GM19240 (cell line): ENCODE measurements around the gene NUP98.
"Not testable (repeated sequence)": the region's sequence is repeated elsewhere in the genome, so short reads cannot be mapped to it uniquely, and the experiment has no call there.

ENCODE experiments used
- DNase-seq: peaks from one replicate; pipeline ENCODE4 v3.0.0; 2011; ENCODE audit warnings: low spot score; ENCODE audit not compliant: insufficient read length

The NUP98 gene

DNA sequence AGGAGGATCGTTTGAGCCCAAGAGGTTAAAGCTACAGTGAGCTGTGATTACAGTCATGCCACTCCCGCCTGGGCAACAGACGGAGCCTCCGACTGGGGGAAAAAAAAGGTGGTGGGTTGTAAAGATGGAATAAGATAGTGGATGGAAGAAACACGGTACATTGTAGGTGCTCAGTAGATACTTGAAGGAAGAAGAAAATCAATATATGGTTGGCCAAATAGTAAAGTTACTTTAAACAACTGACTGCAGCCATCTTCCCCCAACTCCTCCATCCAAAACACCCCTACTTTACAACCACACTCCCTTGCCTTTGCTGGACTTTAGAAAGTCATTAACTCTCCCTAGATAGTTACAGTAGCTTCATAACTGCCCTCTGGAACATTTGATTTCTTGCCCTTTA lies 2.5 kb upstream of the NUP98 start:
- no peak for DNase-seq

- DNase-seq, result no peak
These were observed 1.8 kb upstream of the NUP98 start for GRCh38 chr11:3799143-3799542.

GRCh38 chr11:3796801-3797328 lies 489 bp downstream of the NUP98 start:
- no peak for DNase-seq

DNA sequence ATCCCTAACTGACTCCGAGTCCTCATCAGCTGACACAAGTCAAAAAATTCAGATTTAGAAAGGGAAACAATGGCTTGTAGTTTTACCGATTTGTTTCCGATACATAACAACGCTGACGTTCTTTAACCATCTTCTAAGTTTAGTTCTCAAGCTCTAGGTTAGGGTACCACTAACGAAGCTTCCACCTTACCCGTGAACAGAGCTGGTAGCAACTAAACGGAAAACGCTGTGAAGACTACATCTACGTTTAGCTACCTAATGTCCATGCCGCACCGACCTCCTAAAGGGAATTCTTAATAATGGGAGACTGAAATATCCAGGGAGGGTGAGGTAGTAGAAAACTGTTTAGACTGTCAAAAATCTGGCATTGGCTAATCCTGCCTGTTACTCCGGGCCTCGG lies 1.0 kb downstream of the NUP98 start:
- DNase-seq, result no peak

DNA sequence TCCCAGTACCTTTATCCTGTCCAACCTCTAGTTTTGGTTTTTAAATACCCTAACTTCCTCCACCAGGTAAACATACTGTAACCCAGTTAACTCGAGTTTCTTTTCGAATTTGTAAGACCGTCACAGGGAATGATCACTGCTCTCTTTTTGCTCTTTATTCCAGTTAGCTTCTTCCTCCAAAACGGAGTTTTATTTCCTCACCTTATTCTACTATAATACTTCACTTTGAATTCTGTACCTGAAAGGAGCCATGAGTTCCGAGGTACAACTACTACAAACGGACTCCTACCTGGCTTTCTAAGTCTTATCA lies 1.4 kb downstream of the NUP98 start:
- no peak for DNase-seq

DNA sequence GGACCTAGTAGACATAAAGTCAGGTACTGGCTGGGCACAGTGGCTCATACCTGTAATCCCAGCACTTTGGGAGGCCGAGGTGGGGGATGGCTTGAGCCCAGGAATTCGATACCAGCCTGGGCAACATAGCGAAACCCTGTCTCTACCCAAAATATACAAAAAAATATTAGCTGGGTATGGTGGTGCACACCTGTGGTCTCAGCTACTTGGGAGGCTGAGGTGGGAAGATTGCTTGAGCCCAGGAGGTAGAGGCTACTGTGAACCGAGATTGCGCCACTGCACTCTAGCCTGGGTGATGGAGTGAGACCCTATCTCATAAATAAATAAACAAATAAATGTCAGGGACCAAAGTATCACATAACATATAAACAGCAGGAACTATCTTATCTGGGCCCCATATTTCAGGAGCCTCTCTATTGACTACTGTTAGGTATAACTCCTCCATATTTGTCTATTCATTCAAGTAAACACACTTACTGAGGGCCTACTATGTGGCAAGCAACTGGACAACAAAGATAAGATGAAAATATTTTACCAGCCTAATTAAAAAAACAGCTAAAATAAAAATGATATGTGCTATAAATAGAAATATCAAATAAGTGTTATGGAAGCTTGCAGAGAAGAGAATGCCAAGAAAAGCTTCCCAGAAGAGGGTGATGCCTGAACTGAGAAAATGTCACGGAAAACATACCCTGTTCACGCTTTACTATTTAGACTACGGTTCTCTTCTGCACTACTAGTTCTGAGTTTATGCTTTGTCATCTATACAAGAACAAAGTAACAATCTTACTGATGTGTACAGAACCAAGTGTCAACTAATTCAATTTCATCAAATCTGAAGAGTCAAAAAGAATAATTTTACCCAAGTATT lies 2.0 kb downstream of the NUP98 start:
- no peak for DNase-seq

DNA sequence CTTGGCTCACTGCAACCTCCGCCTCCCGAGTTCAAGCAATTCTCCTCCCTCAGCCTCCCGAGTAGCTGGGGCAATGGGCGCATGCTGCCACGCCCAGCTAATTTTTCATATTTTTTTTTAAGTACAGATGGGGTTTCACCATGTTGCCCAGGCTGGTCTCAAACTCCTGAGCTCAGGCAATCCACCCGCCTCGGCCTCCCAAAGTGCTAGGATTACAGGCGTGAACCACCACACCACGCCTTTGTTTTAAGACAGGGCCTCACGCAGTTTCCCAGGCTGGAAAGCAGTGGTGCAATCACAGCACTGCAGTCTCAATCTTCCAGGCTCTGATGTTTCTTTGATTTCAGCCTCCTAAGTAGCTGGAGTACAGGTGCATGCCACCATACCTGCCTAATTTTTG lies 3.0 kb downstream of the NUP98 start:
- not testable (repeated sequence) for DNase-seq

DNA sequence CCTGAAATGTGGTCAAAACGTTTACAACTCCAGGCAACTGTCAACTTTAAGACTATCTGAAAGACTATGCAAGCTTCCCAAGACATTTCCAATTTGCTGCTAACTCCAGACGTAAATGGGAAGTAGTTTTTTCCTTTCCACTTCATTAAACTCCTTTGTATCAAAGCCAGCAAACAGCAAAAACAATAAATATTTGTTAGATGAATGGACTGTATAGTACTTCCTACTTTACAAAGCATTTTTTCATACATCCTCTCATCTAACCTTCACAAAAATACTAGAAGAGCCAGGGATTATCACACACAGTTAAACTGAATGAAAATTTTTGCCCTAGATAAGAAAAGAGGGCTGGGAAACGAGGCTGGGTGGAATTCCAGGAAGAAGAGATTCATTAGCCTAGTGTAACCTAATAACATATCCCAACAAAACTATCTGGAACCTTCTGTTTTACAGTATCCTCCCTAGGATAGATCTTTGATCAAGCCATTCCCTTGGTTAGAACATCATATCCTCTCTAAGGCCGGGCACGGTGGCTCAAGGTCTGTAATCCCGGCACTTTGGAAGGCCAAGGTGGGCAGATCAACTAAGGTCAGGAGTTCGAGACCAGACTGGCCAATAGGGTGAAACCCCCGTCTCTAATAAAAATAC lies 10.4 kb downstream of the NUP98 start:
- DNase-seq, result no peak

GRCh38 chr11:3783611-3784010 lies 13.7 kb downstream of the NUP98 start:
- DNase-seq, result no peak

GRCh38 chr11:3782963-3783362 lies 14.4 kb downstream of the NUP98 start:
- no peak for DNase-seq

DNA sequence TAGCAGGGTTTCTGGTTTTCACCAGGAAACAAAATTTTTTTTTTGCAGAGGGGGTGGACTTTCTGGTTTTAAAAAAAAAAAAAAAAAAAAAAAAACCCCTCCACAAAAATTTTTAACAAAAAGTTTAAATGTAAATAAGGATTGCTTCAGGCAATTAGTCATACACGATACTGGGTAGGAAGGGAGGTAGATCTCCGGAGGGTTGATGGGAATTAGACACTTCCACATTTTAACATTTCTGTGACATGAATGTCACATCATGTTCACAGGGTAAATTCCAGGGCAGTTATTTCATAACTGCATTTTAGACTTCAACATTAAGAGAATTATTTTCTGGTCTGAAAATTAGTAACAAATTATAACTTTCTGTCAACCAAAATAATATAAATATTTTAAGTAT lies 15.9 kb downstream of the NUP98 start:
- DNase-seq, result no peak

- no peak for DNase-seq
These were observed 21.5 kb downstream of the NUP98 start for GRCh38 chr11:3775736-3776406.

- DNase-seq, result no peak
These were observed 24.2 kb downstream of the NUP98 start for GRCh38 chr11:3773180-3773579.

DNA sequence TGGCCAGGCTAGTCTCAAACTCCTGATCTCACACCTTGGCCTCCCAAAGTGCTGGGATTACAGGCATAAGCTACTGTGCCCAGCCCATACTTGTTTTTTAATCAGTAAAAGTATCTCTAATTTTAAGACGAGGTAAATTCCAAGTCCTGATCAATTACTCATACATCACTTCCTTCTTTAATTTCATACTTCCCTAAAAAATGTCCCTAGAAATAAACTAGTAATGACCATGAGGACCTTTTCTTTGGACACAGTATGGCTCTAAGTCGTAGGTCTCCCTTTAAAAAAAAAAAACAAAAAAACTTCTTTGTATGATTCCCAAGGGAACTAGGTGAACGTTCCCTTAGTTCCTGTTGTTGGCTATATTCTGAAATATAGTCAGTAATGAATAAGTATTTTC lies 29.8 kb downstream of the NUP98 start:
- DNase-seq, result no peak

DNA sequence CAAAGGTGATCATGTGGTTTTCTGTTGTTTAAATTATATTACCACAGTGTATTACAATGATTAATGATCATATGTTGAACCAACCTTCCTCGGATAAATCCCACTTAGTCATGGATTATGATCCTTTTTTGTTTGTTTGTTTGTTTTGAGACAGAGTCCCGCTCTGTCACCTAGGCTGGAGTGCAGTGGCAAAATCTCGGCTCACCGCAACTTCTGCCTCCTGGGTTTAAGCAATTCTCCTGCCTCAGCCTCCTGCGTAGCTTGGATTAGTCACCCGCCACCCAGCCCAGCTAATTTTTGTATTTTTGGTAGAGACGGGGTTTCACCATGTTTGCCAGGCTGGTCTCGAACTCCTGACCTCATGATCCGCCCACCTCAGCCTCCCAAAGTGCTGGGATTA lies 30.5 kb downstream of the NUP98 start:
- DNase-seq, result not testable (repeated sequence)

GRCh38 chr11:3764266-3764665 lies 33.1 kb downstream of the NUP98 start:
- DNase-seq, result no peak

DNA sequence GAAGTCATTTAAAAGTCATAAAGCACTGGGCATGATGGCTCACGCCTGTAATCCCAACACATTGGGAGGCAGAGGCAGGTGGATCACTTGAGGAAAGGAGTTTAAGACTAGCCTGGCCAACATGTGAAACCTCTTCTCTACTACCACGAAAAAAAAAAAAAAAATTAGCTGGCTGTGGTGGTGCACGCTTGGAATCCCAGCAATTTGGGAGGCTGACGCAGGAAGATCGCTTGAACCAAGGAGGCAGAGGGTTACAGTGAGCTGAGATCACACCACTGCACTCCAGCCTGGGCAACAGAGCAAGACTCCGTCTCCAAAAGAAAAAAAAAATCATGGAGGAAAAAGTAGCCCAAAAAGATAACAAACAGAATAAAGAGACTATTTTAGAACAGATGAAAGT lies 42.2 kb downstream of the NUP98 start:
- no peak for DNase-seq

DNA sequence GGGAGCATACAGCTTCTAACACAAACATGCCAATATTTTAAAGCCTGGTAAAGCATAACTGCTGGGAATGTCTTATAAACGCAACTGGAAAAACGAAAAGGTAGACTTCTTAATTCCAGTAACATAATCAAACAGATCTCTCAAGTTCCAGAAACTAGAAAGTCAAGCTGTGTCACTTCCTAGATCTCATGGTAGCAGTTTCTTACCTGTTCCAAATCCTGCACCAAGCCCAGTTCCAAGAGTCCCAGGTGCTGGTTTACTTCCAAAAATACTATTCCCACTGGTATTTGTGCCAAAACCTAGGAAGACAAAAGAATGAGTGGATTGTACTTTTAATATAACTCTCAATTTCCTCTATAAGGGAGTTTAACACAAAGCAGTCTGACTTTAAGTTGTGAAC lies 44.2 kb downstream of the NUP98 start:
- no peak for DNase-seq

DNA sequence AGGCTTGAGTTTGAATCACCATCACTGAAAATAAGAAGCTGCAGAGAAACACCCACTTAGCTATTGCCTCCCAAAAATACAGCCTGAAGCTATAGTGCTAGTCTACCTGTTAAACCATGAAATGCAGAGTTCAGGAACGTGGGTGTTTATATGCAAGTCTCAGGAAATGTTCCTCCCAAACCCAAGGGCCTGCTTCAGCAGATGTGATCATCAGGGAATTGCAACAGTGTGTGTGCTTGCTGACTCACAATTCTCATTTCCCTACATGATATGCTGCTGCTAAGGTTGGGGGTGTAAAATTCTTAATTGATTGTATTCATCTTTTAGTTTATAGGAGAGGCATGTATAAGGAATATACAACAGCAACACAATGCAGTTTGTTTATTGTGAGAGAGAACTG lies 49.6 kb downstream of the NUP98 start:
- no peak for DNase-seq

DNA sequence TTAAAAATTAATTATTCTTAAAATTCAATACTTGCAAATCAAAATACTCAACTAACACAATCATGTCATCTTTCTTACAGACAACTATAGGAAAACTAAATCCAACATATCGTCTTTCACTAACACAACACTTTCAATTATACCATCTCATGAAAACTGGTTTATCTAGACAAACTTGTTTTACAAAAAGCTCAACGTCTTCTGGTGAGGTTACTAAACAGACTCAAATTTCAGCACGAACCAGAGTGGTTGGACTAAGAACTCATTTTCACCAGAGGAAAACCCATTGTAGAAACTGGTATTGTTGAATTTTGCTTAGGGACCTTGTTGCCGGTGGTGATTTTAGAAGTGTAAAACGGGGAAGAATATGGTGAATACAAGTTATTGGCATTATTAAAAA lies 52.2 kb downstream of the NUP98 start:
- no peak for DNase-seq

DNA sequence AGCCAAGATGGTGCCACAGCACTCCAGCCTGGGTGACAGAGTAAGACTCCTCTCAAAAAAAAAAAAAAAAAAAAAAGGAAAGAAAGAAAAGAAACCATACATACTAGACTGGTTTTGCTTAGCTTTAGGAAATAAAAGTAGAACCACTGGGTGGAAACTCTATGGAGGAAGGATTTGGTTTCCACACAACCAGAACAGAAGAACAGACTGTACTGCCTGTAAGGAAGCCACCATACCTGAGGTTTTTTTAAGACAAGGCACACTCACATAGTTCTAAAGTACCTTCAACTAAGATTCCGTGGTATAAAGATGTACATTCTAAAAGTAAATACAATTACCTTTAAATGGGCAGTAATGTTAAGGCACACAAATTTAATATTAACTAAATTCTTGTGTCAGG lies 58.6 kb downstream of the NUP98 start:
- DNase-seq, result no peak

- DNase-seq, result no peak
These were observed 59.1 kb downstream of the NUP98 start for GRCh38 chr11:3738241-3738640.
